ENCODE measurements around the gene PLA2G3. TPM values are rescaled to one million over a fixed set of nuclear protein-coding genes. Genes with fewer than 3 reads are reported as not detected.
A peak's percentile ranks its signal among the peaks of the same experiment; 100 is the strongest.

The PLA2G3 gene
- total and polyA plus RNA-seq, 2 experiments from 2014 or later: not detected

DNA sequence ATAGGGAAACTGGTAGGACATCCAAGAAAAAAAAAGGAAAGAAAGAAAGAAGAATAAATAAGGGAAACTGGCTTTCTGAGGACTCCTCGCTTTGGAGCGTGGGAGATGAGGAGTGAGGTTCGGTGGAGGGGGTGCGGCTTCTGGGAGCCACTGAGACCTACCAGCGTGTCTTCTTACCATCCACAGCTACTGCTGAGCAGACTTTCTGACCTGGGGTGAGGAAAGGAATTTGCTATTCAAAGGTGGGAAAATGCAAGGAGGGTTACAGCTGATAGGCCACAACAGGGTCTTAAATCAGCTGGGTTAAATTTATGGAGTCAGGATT lies 32.5 kb downstream of the PLA2G3 start:
- DNase-seq: no peak
- H3K4me1 ChIP-seq (ENCODE audit: insufficient read depth): peaks cover 23% of the 10 kb centered on the region
- H3K9me3 ChIP-seq (ENCODE audit: low read depth): no peaks in the 10 kb centered on the region
- H3K9ac ChIP-seq: peak overlapping the region; percentile 70
- H2AFZ ChIP-seq: peak overlapping the region; percentile 96
- peaks cover 6% of the 10 kb centered on the region; the same call in 1 of the 2 replicates for H3K36me3 ChIP-seq (ENCODE audit: low read depth)
- no peaks in the 10 kb centered on the region for H3K27me3 ChIP-seq (replicated peaks; ENCODE audit: insufficient read depth)
- no peaks in the 10 kb centered on the region for H3K9me2 ChIP-seq (ENCODE audit: insufficient read depth)
- TF ChIP-seq EZH2phosphoT487 (IDR thresholded peaks at IDR 0.05; ENCODE audit: insufficient read depth, low read depth) (no peak), EZH2 (IDR thresholded peaks at IDR 0.05; ENCODE audit: insufficient read depth, poor library complexity, severe bottlenecking) (no peak)
- H3K27ac ChIP-seq: peak overlapping the region; percentile 52
- in situ Hi-C loops (cut with MboI): no loop called here
- H3K4me2 ChIP-seq (ENCODE audit: unreplicated experiment): peak overlapping the region; percentile 76
- peaks cover 28% of the 10 kb centered on the region for H3K79me2 ChIP-seq (ENCODE audit: insufficient read depth)
- WGBS, 2 experiments (ENCODE audit: low coverage in 1 of 2, low lambda C conversion rate in 2 of 2, missing lambda C conversion rate in 2 of 2): 0 to 2% methylated on average over 5 of the region's 5 CpGs
- no peaks in the 10 kb centered on the region for H4K20me1 ChIP-seq (ENCODE audit: insufficient read depth)
- H3F3A ChIP-seq (ENCODE audit: insufficient read depth): peaks cover 40% of the 10 kb centered on the region
- peak overlapping the region; percentile 65 for H3K4me3 ChIP-seq

DNA sequence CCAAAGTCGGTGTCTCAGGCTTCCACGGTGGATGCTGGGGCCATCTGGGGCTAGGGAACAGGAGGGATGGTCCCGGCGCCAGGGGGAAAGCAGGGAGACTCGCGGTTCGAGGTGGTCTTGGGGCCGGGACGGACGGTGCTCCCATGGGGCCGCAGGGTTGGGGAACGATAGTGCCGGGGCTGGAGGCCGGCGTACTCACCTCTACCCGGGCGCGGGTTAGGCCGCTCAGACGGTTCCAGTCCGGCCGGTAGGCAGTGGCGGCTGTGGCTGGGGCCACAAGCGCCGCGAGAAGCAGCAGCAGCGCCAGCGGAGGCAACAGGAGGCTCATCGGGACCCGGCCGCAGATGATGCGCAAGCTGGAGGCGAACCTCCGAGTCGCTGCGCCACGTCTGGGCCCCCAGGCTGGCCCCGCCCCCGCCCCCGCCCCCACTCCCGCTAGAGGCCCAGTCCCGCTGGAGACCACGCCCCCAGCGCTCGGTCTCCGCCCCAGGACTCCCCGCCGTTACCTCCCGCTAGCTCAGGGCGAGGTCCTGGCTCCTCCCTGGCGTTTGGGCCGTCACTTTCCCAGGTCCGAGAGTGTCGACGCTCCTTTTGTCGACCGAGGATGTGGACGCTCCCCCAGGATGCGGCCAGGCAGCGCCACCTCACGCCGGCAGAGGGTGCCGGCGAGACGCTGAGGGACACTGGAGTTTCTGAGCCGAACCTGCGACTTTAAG lies 33.0 kb downstream of the PLA2G3 start, which contains the start of gene SELENOM:
Gene SELENOM, minus strand, starts transcription at position 391 of the 716 bp plus-strand sequence. Its CDS starts 63 bp downstream, at position 328.
- peak within 1 kb of the TSS; percentile 100 for H3K27ac ChIP-seq
- H3K4me1 ChIP-seq (ENCODE audit: insufficient read depth): peaks cover 26% of the 10 kb centered on the region
- WGBS, 2 experiments (ENCODE audit: low coverage in 1 of 2, low lambda C conversion rate in 2 of 2, missing lambda C conversion rate in 2 of 2): 0 to 1% methylated on average over 39 to 67 of the region's 67 CpGs
- TF ChIP-seq EZH2phosphoT487 (IDR thresholded peaks at IDR 0.05; ENCODE audit: insufficient read depth, low read depth) (no peak), EZH2 (IDR thresholded peaks at IDR 0.05; ENCODE audit: insufficient read depth, poor library complexity, severe bottlenecking) (no peak)
- DNase-seq: peak; percentile 99
- H3K4me3 ChIP-seq: peak within 1 kb of the TSS; percentile 90
- peak within 1 kb of the TSS; percentile 100 for H3K9ac ChIP-seq
- H3K79me2 ChIP-seq (ENCODE audit: insufficient read depth): peaks cover 28% of the 10 kb centered on the region
- H4K20me1 ChIP-seq (ENCODE audit: insufficient read depth): no peaks in the 10 kb centered on the region
- H3K4me2 ChIP-seq (ENCODE audit: unreplicated experiment): peak within 1 kb of the TSS; percentile 94
- H3K27me3 ChIP-seq (replicated peaks; ENCODE audit: insufficient read depth): no peaks in the 10 kb centered on the region
- H2AFZ ChIP-seq: peak within 1 kb of the TSS; percentile 96
- peaks cover 42% of the 10 kb centered on the region for H3F3A ChIP-seq (ENCODE audit: insufficient read depth)
- in situ Hi-C loops (cut with MboI): no loop called here
- H3K9me3 ChIP-seq (ENCODE audit: low read depth): no peaks in the 10 kb centered on the region
- H3K36me3 ChIP-seq (ENCODE audit: low read depth): peaks cover 7% of the 10 kb centered on the region; the same call in 1 of the 2 replicates
- H3K9me2 ChIP-seq (ENCODE audit: insufficient read depth): no peaks in the 10 kb centered on the region

DNA sequence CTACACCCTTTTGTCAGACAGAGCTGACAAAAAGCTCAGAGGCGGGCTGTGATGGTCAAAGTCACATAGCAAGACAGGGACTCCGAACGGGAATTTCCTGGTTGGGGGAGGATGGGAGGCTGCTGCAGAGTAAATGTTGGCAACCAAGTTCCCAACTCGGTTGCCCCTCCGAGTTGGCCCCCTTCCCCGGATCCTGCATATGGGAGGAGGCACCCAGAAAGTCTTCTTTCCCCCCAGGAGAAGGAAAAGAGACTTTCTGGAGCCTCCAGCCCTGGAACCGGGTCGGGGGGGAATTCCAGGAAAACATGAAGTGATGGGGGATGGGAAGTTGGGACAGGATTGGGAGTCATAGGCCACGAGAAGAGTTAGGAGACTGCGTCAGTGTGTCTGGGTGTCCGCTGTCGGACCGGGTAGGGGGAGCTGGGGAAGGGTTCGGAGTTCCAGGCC lies 33.6 kb downstream of the PLA2G3 start:
- Histone ChIP-seq H3K27ac (peak overlapping the region; percentile 100), H3K27me3 (replicated peaks; ENCODE audit: insufficient read depth) (no peaks in the 10 kb centered on the region), H3K9ac (peak overlapping the region; percentile 100), H2AFZ (peak overlapping the region; percentile 37), H3F3A (ENCODE audit: insufficient read depth) (peaks cover 47% of the 10 kb centered on the region), H3K4me2 (ENCODE audit: unreplicated experiment) (peak overlapping the region; percentile 94), H4K20me1 (ENCODE audit: insufficient read depth) (no peaks in the 10 kb centered on the region), H3K4me1 (ENCODE audit: insufficient read depth) (peaks cover 32% of the 10 kb centered on the region), H3K9me3 (ENCODE audit: low read depth) (no peaks in the 10 kb centered on the region), H3K4me3 (peak overlapping the region; percentile 90), H3K36me3 (ENCODE audit: low read depth) (peaks cover 7% of the 10 kb centered on the region; the same call in 1 of the 2 replicates), H3K79me2 (ENCODE audit: insufficient read depth) (peaks cover 28% of the 10 kb centered on the region), H3K9me2 (ENCODE audit: insufficient read depth) (no peaks in the 10 kb centered on the region)
- in situ Hi-C loops (cut with MboI): no loop called here
- TF ChIP-seq EZH2phosphoT487 (IDR thresholded peaks at IDR 0.05; ENCODE audit: insufficient read depth, low read depth) (no peak), EZH2 (IDR thresholded peaks at IDR 0.05; ENCODE audit: insufficient read depth, poor library complexity, severe bottlenecking) (no peak)
- DNase-seq: peak; percentile 81
- 2 to 4% methylated on average over 12 to 14 of the region's 14 CpGs for WGBS, 2 experiments (ENCODE audit: low coverage in 1 of 2, low lambda C conversion rate in 2 of 2, missing lambda C conversion rate in 2 of 2)

DNA sequence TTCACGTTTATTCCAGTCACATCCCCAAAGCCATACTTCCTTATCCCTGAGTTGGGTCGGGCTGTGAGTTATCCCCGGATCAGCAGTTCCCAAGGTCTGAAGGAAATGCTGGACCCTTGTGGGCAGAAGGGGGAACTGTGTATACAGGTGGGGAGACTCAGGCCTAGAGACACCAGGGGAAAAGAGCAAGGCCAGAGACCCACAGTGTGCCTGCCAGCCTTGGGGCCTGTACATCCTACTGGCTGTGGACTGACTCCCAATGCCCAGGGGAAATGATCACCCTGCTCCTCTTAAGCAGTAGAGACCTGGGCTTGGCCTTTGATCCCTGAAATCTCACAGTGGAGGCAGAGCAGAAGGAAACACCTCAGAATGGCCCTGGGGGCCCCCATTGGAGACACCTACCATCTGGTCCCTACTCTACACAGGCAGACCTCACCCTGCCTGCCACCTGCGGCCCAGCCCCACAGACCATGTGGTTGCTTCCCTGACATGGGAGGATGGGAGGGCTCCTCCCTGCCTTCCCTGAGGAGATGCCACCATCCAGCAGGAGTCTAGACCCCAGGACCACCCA lies 34.2 kb downstream of the PLA2G3 start:
- Histone ChIP-seq H3K27ac (peak overlapping the region; percentile 100), H3K4me1 (ENCODE audit: insufficient read depth) (peaks cover 39% of the 10 kb centered on the region), H2AFZ (no peak overlapping the region), H3K4me3 (peak overlapping the region; percentile 90), H3K36me3 (ENCODE audit: low read depth) (peaks cover 7% of the 10 kb centered on the region; the same call in 1 of the 2 replicates), H3K4me2 (ENCODE audit: unreplicated experiment) (peak overlapping the region; percentile 94), H3K27me3 (replicated peaks; ENCODE audit: insufficient read depth) (no peaks in the 10 kb centered on the region), H3K9me2 (ENCODE audit: insufficient read depth) (no peaks in the 10 kb centered on the region), H3K9ac (peak overlapping the region; percentile 100), H3F3A (ENCODE audit: insufficient read depth) (peaks cover 53% of the 10 kb centered on the region), H3K79me2 (ENCODE audit: insufficient read depth) (peaks cover 28% of the 10 kb centered on the region), H4K20me1 (ENCODE audit: insufficient read depth) (no peaks in the 10 kb centered on the region), H3K9me3 (ENCODE audit: low read depth) (no peaks in the 10 kb centered on the region)
- TF ChIP-seq EZH2phosphoT487 (IDR thresholded peaks at IDR 0.05; ENCODE audit: insufficient read depth, low read depth): no peak
- in situ Hi-C loops (cut with MboI): no loop called here
- DNase-seq: peak; percentile 65
- 26 to 29% methylated on average over 4 of the region's 4 CpGs for WGBS, 2 experiments (ENCODE audit: low coverage in 1 of 2, low lambda C conversion rate in 2 of 2, missing lambda C conversion rate in 2 of 2)
